Measurements from ENCODE around the gene TMPRSS6. TPM values are rescaled to one million over a fixed set of nuclear protein-coding genes. Genes with fewer than 3 reads are reported as not detected.

Gene TMPRSS6
- polyA plus RNA-seq, 3 donors, result not detected

DNA sequence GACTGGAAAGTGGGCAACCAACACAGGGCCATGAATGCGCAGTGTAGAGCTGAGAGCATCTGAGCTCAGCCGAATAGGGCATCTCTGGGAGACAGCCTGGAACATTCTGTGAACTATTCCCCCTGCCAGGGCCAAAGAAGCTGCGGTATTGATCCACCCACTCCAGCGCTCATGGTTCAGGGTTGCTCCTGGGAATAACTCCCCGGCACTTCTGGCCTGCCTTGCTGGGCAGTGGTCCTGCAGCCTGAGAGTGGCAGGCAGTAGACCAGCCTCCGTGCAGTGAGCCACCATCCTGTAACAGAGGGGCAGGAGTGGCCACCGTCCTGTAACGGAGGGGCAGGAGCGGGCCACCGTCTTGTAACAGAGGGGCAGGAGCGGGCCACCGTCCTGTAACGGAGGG, 12.2 kb downstream of the TMPRSS6 start:
- H3K4me3 ChIP-seq (replicated peaks in 1 of 3; ENCODE audit: low read depth in 2 of 3, low read length in 3 of 3), result no peak overlapping the region
- peaks cover 0 to 2% of the 10 kb centered on the region in 2 donors for H3K27me3 ChIP-seq (ENCODE audit: control insufficient read depth in 2 of 2, insufficient read depth in 2 of 2, low read length in 2 of 2)
- H3K9me3 ChIP-seq (replicated peaks in 1 of 2; ENCODE audit: control insufficient read depth in 1 of 2, insufficient read depth in 1 of 2, low read length in 2 of 2), result no peaks in the 10 kb centered on the region
- no peaks in the 10 kb centered on the region for H3K4me1 Mint-ChIP-seq
- TF ChIP-seq, protein P1, sequence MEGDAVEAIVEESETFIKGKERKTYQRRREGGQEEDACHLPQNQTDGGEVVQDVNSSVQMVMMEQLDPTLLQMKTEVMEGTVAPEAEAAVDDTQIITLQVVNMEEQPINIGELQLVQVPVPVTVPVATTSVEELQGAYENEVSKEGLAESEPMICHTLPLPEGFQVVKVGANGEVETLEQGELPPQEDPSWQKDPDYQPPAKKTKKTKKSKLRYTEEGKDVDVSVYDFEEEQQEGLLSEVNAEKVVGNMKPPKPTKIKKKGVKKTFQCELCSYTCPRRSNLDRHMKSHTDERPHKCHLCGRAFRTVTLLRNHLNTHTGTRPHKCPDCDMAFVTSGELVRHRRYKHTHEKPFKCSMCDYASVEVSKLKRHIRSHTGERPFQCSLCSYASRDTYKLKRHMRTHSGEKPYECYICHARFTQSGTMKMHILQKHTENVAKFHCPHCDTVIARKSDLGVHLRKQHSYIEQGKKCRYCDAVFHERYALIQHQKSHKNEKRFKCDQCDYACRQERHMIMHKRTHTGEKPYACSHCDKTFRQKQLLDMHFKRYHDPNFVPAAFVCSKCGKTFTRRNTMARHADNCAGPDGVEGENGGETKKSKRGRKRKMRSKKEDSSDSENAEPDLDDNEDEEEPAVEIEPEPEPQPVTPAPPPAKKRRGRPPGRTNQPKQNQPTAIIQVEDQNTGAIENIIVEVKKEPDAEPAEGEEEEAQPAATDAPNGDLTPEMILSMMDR (IDR thresholded peaks at IDR 0.05), result no peak
- H3K27ac Mint-ChIP-seq, result no peak overlapping the region
- peaks cover 7 to 36% (median 15%) of the 10 kb centered on the region in 3 donors for H3K27me3 Mint-ChIP-seq (ENCODE audit: low read depth in 3 of 3)
- 82% methylated on average over 13 of the region's 13 CpGs for WGBS (ENCODE audit: insufficient coverage)
- H3K79me2 ChIP-seq (ENCODE audit: insufficient read depth, low read length), result no peaks in the 10 kb centered on the region
- no peaks in the 10 kb centered on the region for H4K20me1 ChIP-seq (ENCODE audit: insufficient read depth, low read length)
- intact Hi-C loops (cut with micrococcal nuclease), result no loop called here
- H3K4me2 ChIP-seq (replicated peaks; ENCODE audit: extremely low read depth, low read length, poor library complexity, severe bottlenecking), result no peak overlapping the region
- H3K36me3 Mint-ChIP-seq, result no peaks in the 10 kb centered on the region
- H2AFZ ChIP-seq (ENCODE audit: insufficient read depth, low read depth, low read length, poor library complexity, severe bottlenecking), result no peak overlapping the region
- H3K4me1 ChIP-seq (ENCODE audit: control insufficient read depth in 1 of 2, insufficient read depth in 2 of 2, low read length in 2 of 2), result no peaks in the 10 kb centered on the region
- H3K4me3 Mint-ChIP-seq, result no peak overlapping the region
- DNase-seq, result no peak
- H3K36me3 ChIP-seq (replicated peaks in 1 of 2; ENCODE audit: control insufficient read depth in 1 of 2, insufficient read depth in 2 of 2, low read length in 2 of 2), result no peaks in the 10 kb centered on the region
- peaks cover 0 to 3% (median 0%) of the 10 kb centered on the region in 7 donors for H3K9me3 Mint-ChIP-seq
- H3K27ac ChIP-seq (ENCODE audit: low read depth in 1 of 2, low read length in 2 of 2), result no peak overlapping the region
- no peak overlapping the region for H3K9ac ChIP-seq (ENCODE audit: insufficient read depth, low read length, poor library complexity, severe bottlenecking)

DNA sequence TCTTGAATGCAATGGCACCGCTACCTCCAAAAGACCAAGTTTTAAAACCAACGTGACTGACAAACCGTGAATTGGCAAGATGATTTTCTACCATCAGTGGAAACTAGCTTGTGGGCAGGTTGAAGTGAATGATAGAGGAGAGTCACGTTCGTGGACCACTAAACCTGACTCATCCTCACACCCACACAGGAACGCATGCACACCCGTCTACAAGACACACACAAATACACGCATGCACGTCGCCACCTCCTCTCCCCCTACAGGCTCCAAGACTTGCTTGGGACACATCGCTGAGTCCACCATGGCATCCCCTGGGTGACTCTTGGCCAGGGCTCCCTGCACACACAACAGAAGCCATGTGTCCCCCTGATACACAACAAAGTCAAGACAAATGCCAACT, 14.4 kb downstream of the TMPRSS6 start:
- no peaks in the 10 kb centered on the region for H3K4me1 Mint-ChIP-seq
- H3K36me3 Mint-ChIP-seq, result no peaks in the 10 kb centered on the region
- no peak overlapping the region for H3K27ac Mint-ChIP-seq
- H3K27ac ChIP-seq (ENCODE audit: low read depth in 1 of 2, low read length in 2 of 2), result no peak overlapping the region
- no peak overlapping the region for H3K4me2 ChIP-seq (replicated peaks; ENCODE audit: extremely low read depth, low read length, poor library complexity, severe bottlenecking)
- no peak for DNase-seq
- H3K9me3 Mint-ChIP-seq, result no peaks in the 10 kb centered on the region
- no peaks in the 10 kb centered on the region for H3K36me3 ChIP-seq (replicated peaks in 1 of 2; ENCODE audit: control insufficient read depth in 1 of 2, insufficient read depth in 2 of 2, low read length in 2 of 2)
- H3K27me3 Mint-ChIP-seq (ENCODE audit: low read depth in 3 of 3), result peaks cover 10 to 34% (median 15%) of the 10 kb centered on the region in 3 donors
- no peaks in the 10 kb centered on the region for H4K20me1 ChIP-seq (ENCODE audit: insufficient read depth, low read length)
- TF ChIP-seq, protein P1 (IDR thresholded peaks at IDR 0.05), result no peak
- H3K4me1 ChIP-seq (ENCODE audit: control insufficient read depth in 1 of 2, insufficient read depth in 2 of 2, low read length in 2 of 2), result no peaks in the 10 kb centered on the region
- no peak overlapping the region for H3K9ac ChIP-seq (ENCODE audit: insufficient read depth, low read length, poor library complexity, severe bottlenecking)
- no peak overlapping the region for H2AFZ ChIP-seq (ENCODE audit: insufficient read depth, low read depth, low read length, poor library complexity, severe bottlenecking)
- no peak overlapping the region for H3K4me3 ChIP-seq (replicated peaks in 1 of 3; ENCODE audit: low read depth in 2 of 3, low read length in 3 of 3)
- WGBS (ENCODE audit: insufficient coverage), result 90% methylated on average over 2 of the region's 11 CpGs
- H3K79me2 ChIP-seq (ENCODE audit: insufficient read depth, low read length), result no peaks in the 10 kb centered on the region
- intact Hi-C loops (cut with micrococcal nuclease), result no loop called here
- H3K27me3 ChIP-seq (ENCODE audit: control insufficient read depth in 2 of 2, insufficient read depth in 2 of 2, low read length in 2 of 2), result peaks cover 0 to 2% of the 10 kb centered on the region in 2 donors
- H3K9me3 ChIP-seq (replicated peaks in 1 of 2; ENCODE audit: control insufficient read depth in 1 of 2, insufficient read depth in 1 of 2, low read length in 2 of 2), result no peaks in the 10 kb centered on the region
- H3K4me3 Mint-ChIP-seq, result no peak overlapping the region

Data from CD14-positive monocyte (primary cell).